NCI-H226 (cell line): Measurements from ENCODE around the gene NMT1.
A peak's percentile ranks its signal among the peaks of the same experiment; 100 is the strongest.

Source experiments
- DNase-seq: peaks from one replicate; pipeline ENCODE4 v3.0.0-alpha.2; 2015

NMT1 gene

DNA sequence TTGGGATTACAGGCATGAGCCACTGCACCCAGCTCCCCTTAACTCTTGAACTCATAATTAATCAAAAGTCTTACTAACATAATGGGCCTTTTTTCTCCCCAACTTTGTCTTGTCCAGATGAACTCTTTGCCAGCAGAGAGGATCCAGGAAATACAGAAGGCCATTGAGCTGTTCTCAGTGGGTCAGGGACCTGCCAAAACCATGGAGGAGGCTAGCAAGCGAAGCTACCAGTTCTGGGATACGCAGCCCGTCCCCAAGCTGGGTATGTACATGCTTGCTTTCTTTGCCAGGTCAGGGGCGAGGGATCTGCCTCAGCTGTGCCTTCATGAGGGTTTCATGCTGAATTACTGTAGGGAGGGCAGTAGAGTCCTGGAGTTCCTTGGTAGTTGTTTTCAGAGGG is 25.3 kb downstream of the NMT1 start:
- no peak for DNase-seq

- DNase-seq = no peak
These were observed 25.9 kb downstream of the NMT1 start for GRCh38 chr17:45086865-45087503.

- no peak for DNase-seq
These were observed 26.4 kb downstream of the NMT1 start for GRCh38 chr17:45087504-45087975.

DNA sequence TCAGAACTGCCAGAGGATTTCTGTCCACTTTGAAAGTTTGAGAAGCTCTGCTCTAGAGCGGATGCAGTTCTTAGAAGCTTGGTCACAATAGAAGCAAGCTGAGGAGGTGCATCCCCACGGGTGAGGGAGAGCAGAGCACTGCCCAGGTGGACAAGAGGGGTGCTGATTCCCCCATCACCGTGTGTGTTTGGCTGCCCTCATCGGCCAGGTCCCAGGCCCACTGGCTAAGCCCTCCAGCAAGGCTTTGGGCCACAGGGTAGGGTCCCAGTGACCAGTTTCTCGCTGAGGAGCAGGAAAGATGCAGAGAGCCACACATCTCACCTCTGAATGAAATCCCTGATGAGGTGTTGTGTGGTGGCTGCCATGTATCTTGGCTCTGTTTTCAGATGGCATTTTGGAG is 26.9 kb downstream of the NMT1 start:
- no peak for DNase-seq

- DNase-seq = no peak
These were observed 27.6 kb downstream of the NMT1 start for GRCh38 chr17:45088741-45089140.

- DNase-seq = no peak
These were observed 29.6 kb downstream of the NMT1 start for GRCh38 chr17:45090711-45091110.

GRCh38 chr17:45091778-45092425 is 30.8 kb downstream of the NMT1 start:
- no peak for DNase-seq

- peak; percentile 97 for DNase-seq
These were observed 31.9 kb downstream of the NMT1 start for GRCh38 chr17:45092911-45093430.

DNA sequence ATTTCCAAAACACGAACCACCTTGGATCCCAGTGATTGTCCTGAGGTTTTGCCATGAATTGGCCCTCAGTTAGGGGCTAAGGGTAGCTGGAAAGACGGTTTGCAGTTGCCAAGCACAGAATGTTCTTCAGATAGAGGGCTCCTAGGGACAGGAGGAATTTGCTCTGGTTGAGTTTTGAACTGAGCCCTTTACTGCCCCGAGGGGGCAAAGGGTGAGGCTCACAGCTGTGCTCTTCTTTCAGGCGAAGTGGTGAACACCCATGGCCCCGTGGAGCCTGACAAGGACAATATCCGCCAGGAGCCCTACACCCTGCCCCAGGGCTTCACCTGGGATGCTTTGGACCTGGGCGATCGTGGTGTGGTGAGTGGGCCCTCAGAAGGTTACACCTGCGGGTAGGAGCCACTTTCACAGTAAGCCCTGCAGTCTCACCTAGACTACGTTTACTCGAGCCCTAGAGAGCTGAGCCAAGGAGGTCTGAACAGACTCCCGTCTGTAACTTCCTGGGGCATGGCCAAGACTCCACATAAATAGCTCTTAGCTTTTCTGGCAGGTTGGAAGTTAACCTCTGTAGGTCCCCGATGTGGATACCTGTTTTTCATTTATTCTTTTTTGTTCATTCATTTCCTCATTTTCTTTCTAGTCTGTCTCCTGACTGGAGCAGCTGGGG is 32.5 kb downstream of the NMT1 start:
- no peak for DNase-seq

DNA sequence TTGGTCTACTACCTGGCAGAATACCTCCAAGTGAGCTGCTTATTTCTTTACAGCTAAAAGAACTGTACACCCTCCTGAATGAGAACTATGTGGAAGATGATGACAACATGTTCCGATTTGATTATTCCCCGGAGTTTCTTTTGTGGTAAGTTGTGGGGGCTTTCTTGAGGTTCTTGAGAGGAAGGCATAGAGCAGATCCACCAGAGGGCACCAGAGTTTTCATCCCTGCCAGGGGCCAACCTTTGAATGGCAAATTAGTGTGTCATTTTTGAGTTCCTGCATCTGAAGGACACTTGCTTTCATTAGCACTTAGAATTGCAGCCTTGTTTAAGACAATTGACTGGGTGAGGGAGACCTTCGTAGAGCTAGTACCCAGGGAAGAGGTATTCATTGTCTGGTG is 35.0 kb downstream of the NMT1 start:
- no peak for DNase-seq

DNA sequence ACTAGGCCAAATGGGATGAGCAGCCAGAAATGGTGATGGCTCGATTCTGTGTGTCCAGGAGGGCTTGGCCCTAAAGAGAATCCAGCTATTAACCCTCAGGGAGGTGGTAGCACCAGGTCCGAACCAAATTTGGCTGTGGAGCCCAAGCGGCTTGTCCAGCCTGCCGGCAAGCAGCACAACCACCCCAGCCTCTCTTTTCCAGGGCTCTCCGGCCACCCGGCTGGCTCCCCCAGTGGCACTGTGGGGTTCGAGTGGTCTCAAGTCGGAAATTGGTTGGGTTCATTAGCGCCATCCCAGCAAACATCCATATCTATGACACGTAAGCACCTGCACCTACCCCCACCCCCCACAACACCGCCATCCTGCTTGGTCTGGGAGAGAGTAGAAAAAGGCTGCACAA is 35.8 kb downstream of the NMT1 start:
- no peak for DNase-seq

- DNase-seq = peak; percentile 47
These were observed 37.2 kb downstream of the NMT1 start for GRCh38 chr17:45098081-45098868.

- peak; percentile 25 for DNase-seq
These were observed 37.9 kb downstream of the NMT1 start for GRCh38 chr17:45098869-45099616.

GRCh38 chr17:45101546-45101882 is 40.4 kb downstream of the NMT1 start:
- no peak for DNase-seq

DNA sequence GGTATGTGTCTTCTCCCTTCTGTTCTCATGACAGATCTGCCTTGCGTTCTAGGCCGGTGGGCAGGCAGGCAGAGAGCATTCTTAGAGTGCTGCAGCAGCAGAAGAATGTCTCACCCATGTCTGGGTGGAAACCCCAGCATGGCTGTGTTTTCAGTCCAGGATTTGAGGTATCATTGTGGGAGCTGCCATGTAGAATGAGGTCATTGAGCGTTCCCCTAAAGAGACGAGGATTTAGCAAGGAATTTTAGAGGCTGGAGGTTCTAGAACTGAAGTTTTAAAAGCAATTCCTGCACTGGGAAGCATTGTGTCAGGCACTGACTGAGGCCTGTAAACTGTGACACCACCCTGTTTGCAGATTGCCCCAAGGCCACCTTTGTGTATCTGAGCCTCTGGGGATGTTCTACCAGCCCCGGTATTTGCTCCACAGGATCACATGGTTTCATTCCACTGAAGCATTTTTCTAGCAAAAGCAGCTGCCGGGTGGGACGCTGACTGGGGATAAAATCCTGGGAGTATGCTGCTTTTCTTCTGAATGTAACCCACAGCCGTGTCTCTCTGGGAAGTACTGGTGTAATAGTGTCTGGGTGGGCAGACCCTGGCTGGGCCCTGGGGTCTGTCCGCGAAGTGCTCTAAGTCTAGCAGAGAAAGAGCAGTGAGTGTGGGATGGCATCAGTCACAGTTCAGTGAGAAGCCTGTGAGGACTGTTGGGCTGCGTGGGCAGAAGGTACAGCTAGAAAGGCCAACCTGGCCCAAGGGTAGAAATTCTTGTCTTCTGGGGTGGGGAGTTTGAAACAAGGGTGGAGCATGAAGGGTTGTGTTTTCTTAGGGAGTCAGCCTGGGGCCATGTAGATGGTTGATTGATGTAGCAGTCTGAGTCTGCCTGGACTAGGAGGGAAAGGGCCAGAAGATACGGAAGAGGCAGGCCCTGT is 41.0 kb downstream of the NMT1 start:
- peak; percentile 65 for DNase-seq

DNA sequence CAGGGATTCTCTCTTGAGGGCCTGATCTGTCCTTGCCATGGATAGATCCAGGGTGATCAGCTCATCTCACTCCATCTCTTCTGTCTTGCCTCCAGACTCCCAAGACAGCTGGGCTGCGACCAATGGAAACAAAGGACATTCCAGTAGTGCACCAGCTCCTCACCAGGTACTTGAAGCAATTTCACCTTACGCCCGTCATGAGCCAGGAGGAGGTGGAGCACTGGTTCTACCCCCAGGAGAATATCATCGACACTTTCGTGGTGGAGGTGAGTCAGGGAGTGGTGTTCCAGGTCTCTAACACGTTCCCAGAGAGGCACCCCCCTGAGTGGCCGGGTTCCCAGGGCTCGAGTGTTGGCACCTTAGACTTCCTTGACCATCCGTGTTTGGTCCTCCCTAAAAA is 41.7 kb downstream of the NMT1 start:
- no peak for DNase-seq

DNA sequence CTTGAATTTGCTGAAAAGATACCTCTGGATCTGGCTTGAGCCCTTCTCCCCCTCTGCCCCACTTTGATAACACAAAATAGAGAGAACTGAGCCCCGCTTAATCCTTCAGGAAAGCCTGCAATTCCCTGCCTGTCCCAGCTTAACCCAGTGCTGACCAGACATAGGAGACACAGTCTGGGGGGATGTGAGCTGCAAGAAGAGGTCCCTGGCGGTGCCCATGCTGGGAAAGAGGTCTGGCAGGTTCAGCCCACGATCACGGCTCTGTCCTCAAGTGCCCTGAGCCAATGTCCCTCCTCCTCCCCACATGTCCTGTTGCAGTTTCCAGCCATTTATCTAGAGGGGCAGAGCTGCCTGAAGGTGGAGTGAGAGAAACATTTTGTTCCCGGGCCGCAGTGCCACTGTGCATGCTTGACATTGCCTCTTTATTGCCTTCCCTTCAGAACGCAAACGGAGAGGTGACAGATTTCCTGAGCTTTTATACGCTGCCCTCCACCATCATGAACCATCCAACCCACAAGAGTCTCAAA is 42.2 kb downstream of the NMT1 start:
- DNase-seq = no peak

DNA sequence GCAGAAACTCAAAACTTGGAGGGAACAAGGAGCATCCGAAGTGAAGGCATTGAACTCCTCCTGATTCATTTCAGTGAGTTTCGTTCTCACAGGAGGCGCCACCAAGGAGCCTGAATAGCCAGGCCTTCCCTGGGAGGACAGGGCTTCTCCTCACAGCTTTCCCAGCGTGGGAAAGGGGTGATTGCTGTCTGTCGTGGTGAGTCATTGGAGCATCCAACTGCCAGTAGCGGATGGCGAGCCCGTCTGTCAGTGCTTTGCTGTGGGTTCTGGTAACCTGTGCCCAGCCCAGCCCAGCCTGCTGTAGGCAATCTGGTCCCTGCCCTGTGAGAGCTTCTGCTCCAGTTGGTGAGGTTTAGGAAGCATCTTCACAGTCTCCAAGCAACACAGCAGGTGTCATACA is 42.9 kb downstream of the NMT1 start:
- no peak for DNase-seq

GRCh38 chr17:45104497-45104896 is 43.4 kb downstream of the NMT1 start:
- DNase-seq = no peak

DNA sequence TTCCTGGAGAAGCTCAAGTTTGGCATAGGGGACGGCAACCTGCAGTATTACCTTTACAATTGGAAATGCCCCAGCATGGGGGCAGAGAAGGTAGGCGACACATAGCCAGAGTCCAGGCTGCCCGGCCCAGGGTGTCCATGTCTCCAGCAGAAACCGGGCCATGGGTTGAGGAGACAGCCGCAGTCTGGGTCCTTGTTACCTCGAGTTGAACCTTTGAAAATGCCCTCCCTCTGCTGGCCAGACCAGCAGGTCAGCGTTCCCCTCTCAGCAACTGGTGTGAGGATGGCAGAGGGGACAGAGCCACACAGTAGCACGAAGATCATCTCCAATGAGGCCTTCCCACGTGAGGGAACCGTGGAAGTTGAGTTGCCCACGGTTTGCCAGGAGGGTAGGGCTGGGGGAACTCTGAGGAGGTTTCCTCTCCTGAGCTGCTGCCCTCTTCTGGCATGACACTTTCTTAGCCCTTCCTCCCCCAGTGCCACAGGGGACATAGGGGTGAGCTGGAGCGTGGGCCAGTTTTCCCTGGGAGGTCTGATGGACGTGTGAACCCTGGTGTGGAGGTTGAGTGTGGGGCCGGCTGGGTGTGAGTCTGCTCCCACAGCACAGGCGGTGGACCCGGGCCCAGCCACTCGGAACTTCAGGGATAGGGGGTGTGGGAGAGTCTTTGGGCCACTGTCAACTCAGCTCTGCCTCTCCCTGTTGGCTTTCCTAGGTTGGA is 43.9 kb downstream of the NMT1 start:
- no peak for DNase-seq

DNA sequence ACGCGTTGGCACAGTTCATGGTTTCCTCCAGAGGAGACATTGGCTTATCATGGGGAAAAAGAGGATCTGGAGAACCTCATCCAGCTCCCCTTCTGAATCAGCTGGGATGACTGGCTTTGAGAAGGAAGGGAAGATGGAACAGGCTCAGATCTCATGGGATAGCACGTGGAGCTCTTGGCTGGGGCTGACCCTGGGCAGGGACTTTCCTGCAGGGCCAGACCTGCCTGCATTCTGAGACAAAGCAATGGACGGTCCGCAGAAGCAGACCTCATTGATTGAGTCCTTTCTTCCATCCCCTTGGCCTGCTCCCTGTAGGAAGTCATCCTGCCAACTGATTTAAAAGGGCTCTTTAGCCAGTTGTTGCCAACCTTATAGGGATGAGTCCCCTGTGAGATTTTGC is 45.0 kb downstream of the NMT1 start:
- DNase-seq = no peak
